ENCODE measurements around the gene RASGRP2.

Gene RASGRP2

GRCh38 chr11:64715756-64716472, 28.0 kb downstream of the RASGRP2 start:
- no peak for DNase-seq (ENCODE audit: low spot score)
- in situ Hi-C loops (cut with MboI; ENCODE audit: low pct_unique_long_range_greater_than_20kb, low sequenced_read_pairs, unreplicated experiment), result no loop called here
- TF ChIP-seq CTCF (IDR thresholded peaks at IDR 0.05; ENCODE audit: extremely low read depth, insufficient read depth, missing control alignments), result no peak

DNA sequence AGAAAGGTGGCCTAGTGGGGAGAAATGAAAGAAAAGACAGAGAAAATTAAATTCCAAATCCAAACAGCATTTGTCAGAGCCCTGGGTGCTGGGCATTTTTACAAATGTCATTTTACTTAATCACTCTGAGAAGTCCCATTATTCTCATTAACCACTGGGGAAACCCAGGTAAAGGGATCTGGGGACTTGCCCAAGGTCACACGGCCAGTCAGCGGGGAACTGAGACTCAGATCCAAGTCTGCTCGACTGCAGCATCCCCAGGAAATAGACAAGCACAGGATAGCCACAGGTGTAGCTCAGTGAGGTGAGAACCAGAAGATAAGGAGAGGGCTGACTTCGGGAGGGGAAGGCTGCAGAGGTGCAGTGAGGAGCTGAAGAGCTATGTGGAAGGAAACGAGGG, 28.8 kb downstream of the RASGRP2 start:
- no peak for TF ChIP-seq CTCF (IDR thresholded peaks at IDR 0.05; ENCODE audit: extremely low read depth, insufficient read depth, missing control alignments)
- DNase-seq (ENCODE audit: low spot score), result no peak

DNA sequence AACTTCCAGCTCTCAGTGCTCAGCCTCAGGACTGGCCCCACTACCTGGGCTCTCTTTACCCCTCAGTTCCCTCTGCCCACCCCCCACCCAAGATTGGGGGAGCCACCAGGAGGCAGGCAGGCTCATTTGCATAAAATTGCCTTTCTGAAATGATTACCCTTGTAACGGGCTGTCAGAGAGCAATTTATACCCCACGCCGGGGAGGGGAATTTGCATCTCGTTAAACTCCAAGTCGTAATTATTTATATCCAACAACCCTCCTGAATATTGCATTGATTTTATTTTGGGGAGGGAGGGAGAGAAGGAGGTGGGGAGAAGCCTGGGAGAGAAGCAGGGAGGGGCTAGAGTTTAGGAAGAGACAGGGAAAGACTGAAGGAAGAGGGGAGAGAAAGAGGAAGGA, 29.3 kb downstream of the RASGRP2 start:
- in situ Hi-C loops (cut with MboI; ENCODE audit: low pct_unique_long_range_greater_than_20kb, low sequenced_read_pairs, unreplicated experiment), result no loop called here
- no peak for DNase-seq (ENCODE audit: low spot score)
- TF ChIP-seq CTCF (IDR thresholded peaks at IDR 0.05; ENCODE audit: extremely low read depth, insufficient read depth, missing control alignments), result no peak

More for the DNA sequence above, 28.8 kb downstream of the RASGRP2 start:
- in situ Hi-C loops (cut with MboI; ENCODE audit: low pct_unique_long_range_greater_than_20kb, low sequenced_read_pairs, unreplicated experiment), result no loop called here

DNA sequence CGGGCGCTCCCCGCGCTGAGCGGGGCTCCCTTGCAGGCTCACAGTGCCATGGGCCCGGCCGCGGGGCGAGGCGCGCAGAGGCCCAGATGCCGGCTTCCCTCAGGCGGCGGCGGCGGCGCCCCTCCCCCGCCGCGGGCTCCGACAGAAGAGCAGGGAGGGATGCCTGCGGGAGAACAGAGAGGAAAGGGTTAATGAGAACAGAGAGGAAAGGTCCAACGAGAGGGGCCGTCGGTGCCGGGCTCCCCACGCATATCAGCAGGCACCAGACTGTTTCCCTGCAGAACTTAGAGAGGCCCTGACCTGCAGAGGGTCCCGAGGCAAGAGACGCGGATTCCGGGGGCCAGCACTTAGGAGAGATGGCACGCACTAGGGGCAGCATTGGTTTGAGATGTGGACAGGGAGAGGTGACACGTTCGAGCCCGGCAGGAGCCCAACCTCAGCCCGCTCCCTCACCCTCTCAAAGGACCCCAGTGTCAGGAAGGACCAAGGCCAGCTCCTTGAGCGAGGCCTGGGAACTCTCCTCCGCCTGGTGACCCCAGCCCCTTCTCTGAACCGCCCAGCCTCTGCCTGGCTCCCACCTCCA, 30.1 kb downstream of the RASGRP2 start:
- DNase-seq (ENCODE audit: low spot score), result no peak
- in situ Hi-C loops (cut with MboI; ENCODE audit: low pct_unique_long_range_greater_than_20kb, low sequenced_read_pairs, unreplicated experiment), result no loop called here
- TF ChIP-seq CTCF (IDR thresholded peaks at IDR 0.05; ENCODE audit: extremely low read depth, insufficient read depth, missing control alignments), result no peak

GRCh38 chr11:64713016-64713707, 30.8 kb downstream of the RASGRP2 start:
- peak; percentile 62 for DNase-seq (ENCODE audit: low spot score)
- in situ Hi-C loops (cut with MboI; ENCODE audit: low pct_unique_long_range_greater_than_20kb, low sequenced_read_pairs, unreplicated experiment), result no loop called here
- TF ChIP-seq CTCF (IDR thresholded peaks at IDR 0.05; ENCODE audit: extremely low read depth, insufficient read depth, missing control alignments), result no peak

DNA sequence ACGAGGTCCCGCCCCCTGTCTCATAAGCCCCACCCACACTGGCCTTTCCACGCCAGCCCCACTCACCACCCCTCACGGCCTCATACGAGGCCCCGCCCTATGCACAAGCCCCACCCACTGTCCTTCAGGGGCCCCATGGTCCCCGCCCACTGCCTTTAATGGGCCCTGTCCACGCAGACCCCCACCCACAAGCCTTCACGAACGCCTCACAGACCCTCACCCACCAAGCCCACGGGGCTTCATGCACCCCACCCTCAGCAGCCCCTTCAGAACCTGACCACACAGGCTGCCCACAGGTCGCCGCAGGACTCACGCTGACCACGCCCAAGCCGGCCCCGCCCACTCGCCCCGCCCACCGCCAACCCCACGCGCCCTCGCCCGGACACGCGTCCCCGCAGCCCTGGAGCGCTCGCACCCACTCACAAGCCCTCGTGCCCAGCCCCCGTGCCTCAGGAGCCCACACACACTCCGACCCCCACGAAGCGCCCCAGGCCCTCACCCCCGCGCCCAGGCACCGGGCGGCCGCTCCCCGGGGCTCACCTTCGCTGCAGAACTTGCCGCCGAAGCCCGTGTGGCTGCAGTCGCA, 31.4 kb downstream of the RASGRP2 start:
- in situ Hi-C loops (cut with MboI; ENCODE audit: low pct_unique_long_range_greater_than_20kb, low sequenced_read_pairs, unreplicated experiment), result no loop called here
- TF ChIP-seq CTCF (IDR thresholded peaks at IDR 0.05; ENCODE audit: extremely low read depth, insufficient read depth, missing control alignments), result no peak
- no peak for DNase-seq (ENCODE audit: low spot score)

Data from GM13977 (cell line).